DOHH2 (cell line): Measurements from ENCODE around the gene SCLY.

Experiments used
- H3F3A ChIP-seq: fragments of 200-600 bp; sonication (generic), shearing (Covaris generic); 2 replicates; pipeline ENCODE4 v1.6.0; 2016; ENCODE audit warnings: antibody characterized with exemption, mild to moderate bottlenecking; ENCODE audit not compliant: control insufficient read depth, insufficient read depth
- H3K27ac ChIP-seq: fragments of 200-600 bp; sonication (generic); 2 replicates; pipeline ENCODE4 v1.5.1; 2014; ENCODE audit warnings: low read depth, mild to moderate bottlenecking, low read length, moderate library complexity
- H3K27me3 ChIP-seq: fragments of 200-600 bp; sonication (generic); 2 replicates; pipeline ENCODE4 v1.6.1; 2014; ENCODE audit warnings: mild to moderate bottlenecking, low read length, mixed read lengths; ENCODE audit not compliant: control insufficient read depth
- H3K36me3 ChIP-seq: fragments of 200-600 bp; sonication (generic); 2 replicates; pipeline ENCODE4 v1.6.1; 2014; ENCODE audit warnings: mild to moderate bottlenecking, low read length, moderate library complexity, mixed read lengths; ENCODE audit not compliant: control insufficient read depth
- H3K4me1 ChIP-seq: fragments of 200-600 bp; sonication (generic); 2 replicates; pipeline ENCODE4 v1.6.1; 2014; ENCODE audit warnings: mild to moderate bottlenecking, low read length, mixed read lengths; ENCODE audit not compliant: control insufficient read depth
- H3K4me2 ChIP-seq: fragments of 200-600 bp; sonication (generic); 2 replicates; pipeline ENCODE4 v1.6.0; 2014; ENCODE audit warnings: mild to moderate bottlenecking, low read length, moderate library complexity
- H3K4me3 ChIP-seq: fragments of 200-600 bp; sonication (generic); 2 replicates; pipeline ENCODE4 v1.5.1; 2014; ENCODE audit warnings: mild to moderate bottlenecking, low read length, mixed read lengths
- H3K79me2 ChIP-seq: fragments of 200-600 bp; sonication (generic); 2 replicates; pipeline ENCODE4 v1.6.1; 2014; ENCODE audit warnings: mild to moderate bottlenecking, low read length, mixed read lengths; ENCODE audit not compliant: control insufficient read depth
- H3K9me2 ChIP-seq: fragments of 200-600 bp; sonication (generic); replicated peaks from 2 replicates; pipeline ENCODE4 v1.6.1; 2014; ENCODE audit warnings: mild to moderate bottlenecking, low read length, mixed read lengths; ENCODE audit not compliant: control insufficient read depth
- H3K9me3 ChIP-seq: fragments of 200-600 bp; sonication (generic); 2 replicates; pipeline ENCODE4 v1.6.1; 2014; ENCODE audit warnings: antibody characterized with exemption, low read length, mixed read lengths; ENCODE audit not compliant: control insufficient read depth, insufficient read depth
- H4K20me1 ChIP-seq: fragments of 200-600 bp; sonication (generic); 2 replicates; pipeline ENCODE4 v1.6.0; 2014; ENCODE audit warnings: low read depth, mild to moderate bottlenecking, antibody characterized with exemption, low read length, moderate library complexity; ENCODE audit not compliant: control insufficient read depth, insufficient read depth
- CTCF ChIP-seq: fragments of 200-600 bp; sonication (generic); IDR thresholded peaks from one replicate; pipeline ENCODE4 v1.5.1; 2014; ENCODE audit warnings: antibody characterized with exemption, mild to moderate bottlenecking, low read depth, low read length; ENCODE audit not compliant: poor library complexity, severe bottlenecking
- EZH2phosphoT487 ChIP-seq: fragments of 200-600 bp; sonication (generic); IDR thresholded peaks from 2 replicates; pipeline ENCODE4 v1.6.1; 2017; ENCODE audit warnings: borderline replicate concordance, mild to moderate bottlenecking, antibody characterized with exemption, low read length, moderate library complexity, mixed read lengths

Gene SCLY

GRCh38 chr2:238123991-238124470 is 63.2 kb downstream of the SCLY start:
- Histone ChIP-seq H3K4me2 (no peak overlapping the region), H3K79me2 (no peaks in the 10 kb centered on the region), H3K4me1 (peaks cover 4% of the 10 kb centered on the region; the same call in 1 of the 2 replicates), H3K4me3 (no peak overlapping the region), H3K9me2 (no peaks in the 10 kb centered on the region), H3K27me3 (peaks cover 11% of the 10 kb centered on the region), H3K9me3 (peaks cover 7% of the 10 kb centered on the region; the same call in 1 of the 2 replicates), H3F3A (no peaks in the 10 kb centered on the region), H4K20me1 (no peaks in the 10 kb centered on the region), H3K27ac (no peak overlapping the region), H3K36me3 (no peaks in the 10 kb centered on the region)
- TF ChIP-seq EZH2phosphoT487 (no peak), CTCF (no peak)

- no peaks in the 10 kb centered on the region for H4K20me1 ChIP-seq
- H3K9me3 ChIP-seq: peaks cover 7% of the 10 kb centered on the region; the same call in 1 of the 2 replicates
- TF ChIP-seq EZH2phosphoT487: no peak
- no peak for TF ChIP-seq CTCF
- H3K4me2 ChIP-seq: no peak overlapping the region
- peaks cover 4% of the 10 kb centered on the region; the same call in 1 of the 2 replicates for H3K4me1 ChIP-seq
- H3K36me3 ChIP-seq: no peaks in the 10 kb centered on the region
- peaks cover 6% of the 10 kb centered on the region for H3K27me3 ChIP-seq
- no peak overlapping the region for H3K27ac ChIP-seq
- H3K9me2 ChIP-seq: no peaks in the 10 kb centered on the region
- no peak overlapping the region for H3K4me3 ChIP-seq
- no peaks in the 10 kb centered on the region for H3F3A ChIP-seq
- no peaks in the 10 kb centered on the region for H3K79me2 ChIP-seq
These were observed 63.8 kb downstream of the SCLY start for GRCh38 chr2:238124488-238125126.

GRCh38 chr2:238125127-238125885 is 64.5 kb downstream of the SCLY start:
- H3K27me3 ChIP-seq: no peaks in the 10 kb centered on the region; the same call in 1 of the 2 replicates
- no peaks in the 10 kb centered on the region for H3K9me2 ChIP-seq
- no peak overlapping the region for H3K27ac ChIP-seq
- peaks cover 7% of the 10 kb centered on the region; the same call in 1 of the 2 replicates for H3K9me3 ChIP-seq
- no peak overlapping the region for H3K4me2 ChIP-seq
- TF ChIP-seq EZH2phosphoT487: no peak
- no peak for TF ChIP-seq CTCF
- no peaks in the 10 kb centered on the region for H4K20me1 ChIP-seq
- H3K79me2 ChIP-seq: no peaks in the 10 kb centered on the region
- no peak overlapping the region for H3K4me3 ChIP-seq
- H3F3A ChIP-seq: no peaks in the 10 kb centered on the region
- no peaks in the 10 kb centered on the region for H3K36me3 ChIP-seq
- H3K4me1 ChIP-seq: no peaks in the 10 kb centered on the region
